ENCODE results near the gene NALCN.

NALCN gene

DNA sequence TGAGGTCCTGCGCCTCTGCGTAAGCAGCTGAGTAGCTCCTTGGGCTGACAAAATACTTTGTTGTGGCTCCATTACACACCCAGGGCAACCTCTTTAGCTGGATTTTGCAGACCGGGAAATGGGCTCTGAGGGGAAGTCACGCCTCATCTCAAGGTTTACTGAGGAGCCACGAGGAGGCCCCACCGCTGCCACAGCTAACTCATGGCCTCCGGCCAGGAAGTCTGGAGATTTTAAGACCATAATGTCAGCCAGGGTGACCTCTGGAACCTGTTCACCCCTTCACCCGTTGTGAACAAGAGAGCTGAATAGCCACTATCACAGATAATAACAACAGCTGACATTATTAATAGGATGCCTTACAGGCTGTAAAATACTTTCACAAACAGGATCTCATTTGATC is 390.4 kb downstream of the NALCN start:
- DNase-seq (ENCODE audit: low spot score) = no peak

DNA sequence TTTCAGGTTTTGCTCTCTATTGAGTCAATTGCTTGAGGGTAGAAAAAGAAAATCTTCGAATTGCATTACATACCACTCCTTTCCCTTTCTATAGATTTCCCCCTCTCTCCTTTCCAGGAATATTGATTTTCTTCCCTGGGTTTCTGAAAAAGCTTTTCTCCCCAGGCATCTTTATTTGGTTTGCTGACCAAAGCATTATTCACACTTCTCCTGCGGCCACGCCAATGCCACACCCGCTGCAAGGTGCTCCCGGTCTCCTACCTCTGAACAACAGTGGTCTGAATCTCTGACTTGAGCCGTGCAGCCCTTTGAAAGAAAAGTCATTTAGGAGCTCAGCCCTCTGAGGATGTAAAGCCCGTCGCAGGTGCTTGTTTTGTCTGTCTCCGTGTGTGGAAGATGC is 390.8 kb downstream of the NALCN start:
- no peak for DNase-seq (ENCODE audit: low spot score)

DNA sequence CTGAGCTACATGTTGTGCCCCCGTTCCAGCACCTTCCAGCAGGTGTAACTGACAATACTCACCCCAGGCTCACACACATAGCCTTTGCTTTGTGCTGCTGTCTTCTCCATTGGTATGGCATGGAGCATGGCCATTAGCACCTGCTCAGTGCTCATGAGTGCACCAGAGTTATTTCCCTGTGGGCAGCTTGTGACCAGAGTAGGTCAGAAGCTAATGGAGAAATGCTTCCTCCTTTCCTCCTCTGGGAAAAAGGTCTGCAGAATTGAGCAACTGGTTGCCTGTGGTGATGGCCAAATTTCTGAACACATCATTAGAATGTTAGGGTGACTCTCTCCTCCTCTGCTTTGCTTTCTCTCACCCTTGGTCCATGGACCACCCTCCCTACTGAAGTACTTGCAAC is 397.2 kb downstream of the NALCN start:
- DNase-seq (ENCODE audit: low spot score) = no peak

DNA sequence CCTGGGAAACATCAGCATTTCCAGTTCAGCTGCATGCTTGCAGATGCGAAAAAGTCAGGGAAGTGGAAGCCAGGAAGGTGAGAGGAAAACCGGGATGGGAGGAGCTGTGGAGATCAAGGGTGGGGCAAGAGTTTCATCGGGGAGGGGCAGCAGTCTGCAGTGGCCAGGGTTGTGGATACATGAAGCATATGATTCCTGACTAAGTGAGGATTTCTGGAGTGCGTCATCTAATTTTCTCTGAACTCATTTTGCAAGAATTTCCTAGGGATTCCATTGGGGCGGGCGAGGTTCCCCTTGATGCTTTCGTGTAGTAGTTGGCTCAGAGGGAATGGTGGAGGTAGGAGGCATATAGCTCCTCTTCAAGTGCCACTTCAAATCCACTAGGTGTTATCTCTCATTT is 397.6 kb downstream of the NALCN start:
- no peak for DNase-seq (ENCODE audit: low spot score)

DNA sequence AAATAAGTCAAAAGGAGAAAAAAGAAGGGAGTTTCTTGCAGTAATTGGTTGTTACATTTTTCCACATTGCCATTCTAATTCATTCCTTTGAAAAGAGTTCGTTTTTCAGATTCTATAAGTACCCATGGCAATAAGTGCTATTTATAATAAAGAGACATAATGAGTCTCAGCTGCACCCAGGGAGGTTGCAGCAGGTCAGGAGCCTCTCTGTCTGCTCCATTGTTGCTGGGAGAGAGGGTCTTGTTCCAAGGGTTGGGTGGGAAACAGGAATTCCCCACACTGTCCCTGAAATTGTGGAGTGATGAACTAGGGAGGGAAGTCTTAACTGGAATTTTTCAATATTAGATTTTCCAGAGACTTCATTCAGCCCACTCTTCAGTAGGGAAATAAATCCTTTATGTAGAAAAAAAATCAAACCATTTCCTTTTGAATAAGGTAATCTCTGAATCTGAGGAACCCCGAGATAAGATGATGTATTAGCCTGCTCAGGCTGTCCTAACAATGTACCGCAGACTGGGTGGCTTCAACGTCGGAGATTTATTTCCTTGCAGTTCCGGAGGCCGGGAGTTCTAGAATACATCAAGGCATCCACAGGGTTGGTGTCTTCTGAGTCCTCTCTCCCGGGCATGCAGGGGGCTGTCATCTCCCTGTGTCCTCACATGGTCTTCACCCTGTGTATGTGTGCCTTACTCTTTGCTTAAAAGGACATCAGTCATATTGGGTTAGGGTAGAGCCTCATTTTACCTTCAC is 399.0 kb downstream of the NALCN start:
- DNase-seq (ENCODE audit: low spot score) = no peak

DNA sequence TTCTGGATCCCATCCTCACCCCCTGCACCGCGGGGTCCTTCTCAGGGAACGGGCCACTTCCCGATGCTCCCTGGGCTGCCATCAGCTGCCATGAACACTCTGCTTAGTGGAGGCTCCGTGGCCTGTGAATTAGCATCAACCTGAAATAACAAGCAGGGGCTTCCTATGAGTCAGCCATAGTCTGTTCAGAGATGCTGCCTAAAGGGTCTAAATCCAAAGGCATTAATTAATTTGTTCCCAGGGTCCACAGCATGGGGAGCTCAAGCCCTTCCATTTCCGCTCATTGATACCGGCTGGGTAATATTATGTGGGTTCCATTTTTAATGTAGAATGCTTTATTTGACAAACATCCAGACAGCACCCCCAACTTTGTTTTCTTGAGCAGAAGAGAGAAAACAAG is 399.8 kb downstream of the NALCN start:
- DNase-seq (ENCODE audit: low spot score) = no peak

DNA sequence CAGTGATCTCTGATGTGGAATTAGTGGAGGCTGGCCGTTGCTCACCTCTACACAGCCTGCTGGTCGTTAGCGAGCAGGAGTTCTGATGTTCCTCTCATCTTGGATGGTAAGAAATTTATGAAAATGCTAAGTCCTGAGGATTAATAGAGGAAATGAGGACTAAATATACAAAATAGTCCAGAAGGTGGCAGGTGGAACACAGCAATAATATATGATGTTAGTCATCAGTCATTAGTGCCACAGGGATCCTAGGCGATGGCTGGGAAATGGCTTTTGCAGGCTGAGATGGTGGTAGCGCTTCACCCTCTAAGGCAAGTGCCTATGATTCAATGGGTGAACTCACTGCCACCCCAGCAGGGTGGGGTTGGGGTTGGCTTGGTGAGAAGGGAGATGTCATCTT is 403.1 kb downstream of the NALCN start:
- DNase-seq (ENCODE audit: low spot score) = no peak

DNA sequence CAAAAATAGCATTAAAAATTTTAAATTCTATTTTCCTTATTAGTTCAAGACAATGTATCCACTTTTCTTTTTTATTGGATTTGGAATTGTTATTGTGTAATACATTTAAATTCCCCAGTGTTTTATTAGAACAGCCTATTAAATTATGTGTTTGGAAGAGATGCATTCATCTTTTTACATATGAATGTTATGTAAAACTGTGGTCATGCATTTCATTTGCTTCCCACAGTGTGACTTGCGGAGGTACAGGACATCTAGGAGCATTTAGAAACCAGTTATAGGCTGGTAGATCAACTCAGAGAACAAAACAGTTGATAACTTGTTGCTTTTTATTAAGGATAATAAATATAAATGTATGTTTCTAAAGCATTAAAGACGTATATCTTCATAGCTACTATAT is 406.2 kb downstream of the NALCN start:
- no peak for DNase-seq (ENCODE audit: low spot score)

DNA sequence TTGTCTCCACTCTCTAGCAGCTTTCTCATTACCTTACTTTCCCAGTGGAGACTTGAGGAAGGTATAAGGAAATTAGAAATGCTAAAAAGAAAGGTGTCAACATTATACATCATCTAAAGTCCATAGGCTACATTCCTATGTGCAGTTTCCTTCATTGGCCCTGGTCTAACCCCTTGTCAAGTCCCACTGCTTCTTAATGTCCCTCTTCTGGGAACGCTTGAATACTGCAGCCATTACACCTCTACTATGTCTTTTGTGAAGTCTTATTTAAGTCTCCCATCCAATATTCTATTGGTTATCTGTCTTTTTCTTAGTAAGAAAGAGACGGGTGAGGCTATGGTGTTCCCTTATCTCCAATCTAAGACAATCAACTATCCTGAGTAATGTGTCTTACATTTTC is 409.1 kb downstream of the NALCN start:
- DNase-seq (ENCODE audit: low spot score) = no peak

Measured in germinal center (tissue), 1 donor.